Activated naive CD8-positive, alpha-beta T cell treated with anti-CD3 and anti-CD28 coated beads, Interleukin-2, amount 50 U/mL, for 16 hours (primary cell): ENCODE measurements around the gene MT1X.

Experiments used
- DNase-seq: peaks from one replicate; pipeline ENCODE4 v3.0.0-alpha.2; 2020; ENCODE audit warnings: low read depth, low spot score

The MT1X gene

GRCh38 chr16:56681939-56682702 lies at the start of gene MT1X:
MT1X (plus strand) TSS chr16:56682470; CDS start chr16:56682541, 71 bp downstream.
- DNase-seq: peak; percentile 65

GRCh38 chr16:56632848-56633365 lies 49.4 kb upstream of the MT1X start:
- DNase-seq: no peak

GRCh38 chr16:56633535-56633934 lies 48.7 kb upstream of the MT1X start:
- no peak for DNase-seq

- no peak for DNase-seq
Measured at GRCh38 chr16:56634715-56635440, 47.4 kb upstream of the MT1X start.

DNA sequence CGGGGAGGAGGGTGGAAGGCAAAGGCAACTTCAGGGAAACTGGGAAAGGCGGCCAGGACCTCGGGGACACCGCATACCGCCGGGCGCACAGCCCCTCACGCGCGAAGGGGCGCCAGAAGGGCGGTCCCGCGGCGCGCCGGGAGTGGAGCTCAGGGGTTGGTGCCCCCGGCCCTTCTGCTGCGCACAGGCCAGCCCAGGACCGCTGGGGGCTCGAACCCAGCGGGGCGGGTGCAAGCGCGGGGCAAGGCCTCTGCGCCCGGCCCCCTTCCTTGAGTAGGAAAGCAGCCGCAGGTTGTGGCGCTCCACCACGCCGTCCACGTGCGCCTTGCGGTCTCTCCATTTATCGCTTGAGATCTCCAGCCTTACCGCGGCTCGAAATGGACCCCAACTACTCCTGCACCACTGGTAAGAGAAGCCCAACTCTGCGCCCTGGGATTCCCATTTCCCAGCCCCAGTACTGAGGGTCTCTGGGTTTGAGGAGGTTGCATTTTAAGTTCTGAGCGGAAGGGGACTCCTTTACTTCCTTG lies 46.8 kb upstream of the MT1X start:
- no peak for DNase-seq

- no peak for DNase-seq
Measured at GRCh38 chr16:56636616-56637413, 45.5 kb upstream of the MT1X start.

GRCh38 chr16:56637814-56638750 lies 44.2 kb upstream of the MT1X start, which contains the start of gene MT1A:
MT1A (plus strand) TSS chr16:56638666; CDS start chr16:56638739, 73 bp downstream.
- DNase-seq: no peak

GRCh38 chr16:56639045-56639444 lies 43.2 kb upstream of the MT1X start:
- no peak for DNase-seq

- DNase-seq: no peak
Measured at GRCh38 chr16:56640076-56640475, 42.2 kb upstream of the MT1X start.

DNA sequence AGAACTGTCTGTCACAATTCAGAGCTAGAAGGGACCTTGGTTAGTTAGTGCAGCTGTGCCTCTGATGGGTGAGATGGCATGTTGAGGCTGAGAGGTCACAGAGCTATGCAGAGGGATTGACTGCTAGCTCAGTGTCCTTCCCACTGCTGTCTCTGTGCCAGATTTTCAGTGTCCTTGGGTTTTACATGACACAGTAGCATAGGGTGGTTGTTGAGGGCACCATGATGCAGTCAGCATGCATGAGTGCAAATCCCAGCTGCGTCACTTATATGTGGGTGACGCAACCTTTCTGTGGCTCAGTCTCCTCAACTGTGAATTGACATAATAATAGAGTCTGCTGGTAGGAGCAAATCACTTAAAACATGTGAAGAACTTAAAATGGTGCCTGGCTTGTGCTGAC lies 41.1 kb upstream of the MT1X start:
- DNase-seq: no peak

- peak; percentile 53 for DNase-seq
Measured at GRCh38 chr16:56643080-56643778, 39.0 kb upstream of the MT1X start.

DNA sequence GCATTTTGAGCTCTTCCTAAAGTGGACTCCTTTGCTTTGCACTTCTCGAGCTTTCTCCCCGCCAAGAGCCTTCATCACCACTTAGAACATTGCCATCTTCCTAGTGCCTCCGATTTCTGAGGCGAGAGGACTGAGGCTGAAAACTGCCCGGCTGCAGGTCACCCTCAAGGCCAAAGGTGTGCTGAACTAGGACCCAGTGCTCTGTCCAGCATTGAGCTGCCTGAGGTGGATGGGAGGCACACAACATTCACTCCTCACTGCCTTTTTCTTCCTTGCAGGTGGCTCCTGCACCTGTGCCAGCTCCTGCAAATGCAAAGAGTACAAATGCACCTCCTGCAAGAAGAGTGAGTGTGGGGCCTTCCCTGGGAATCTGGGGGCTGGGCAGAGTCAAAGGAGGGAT lies 38.4 kb upstream of the MT1X start:
- DNase-seq: no peak

- no peak for DNase-seq
Measured at GRCh38 chr16:56645311-56645710, 37.0 kb upstream of the MT1X start.

- DNase-seq: no peak
Measured at GRCh38 chr16:56645838-56646237, 36.4 kb upstream of the MT1X start.

DNA sequence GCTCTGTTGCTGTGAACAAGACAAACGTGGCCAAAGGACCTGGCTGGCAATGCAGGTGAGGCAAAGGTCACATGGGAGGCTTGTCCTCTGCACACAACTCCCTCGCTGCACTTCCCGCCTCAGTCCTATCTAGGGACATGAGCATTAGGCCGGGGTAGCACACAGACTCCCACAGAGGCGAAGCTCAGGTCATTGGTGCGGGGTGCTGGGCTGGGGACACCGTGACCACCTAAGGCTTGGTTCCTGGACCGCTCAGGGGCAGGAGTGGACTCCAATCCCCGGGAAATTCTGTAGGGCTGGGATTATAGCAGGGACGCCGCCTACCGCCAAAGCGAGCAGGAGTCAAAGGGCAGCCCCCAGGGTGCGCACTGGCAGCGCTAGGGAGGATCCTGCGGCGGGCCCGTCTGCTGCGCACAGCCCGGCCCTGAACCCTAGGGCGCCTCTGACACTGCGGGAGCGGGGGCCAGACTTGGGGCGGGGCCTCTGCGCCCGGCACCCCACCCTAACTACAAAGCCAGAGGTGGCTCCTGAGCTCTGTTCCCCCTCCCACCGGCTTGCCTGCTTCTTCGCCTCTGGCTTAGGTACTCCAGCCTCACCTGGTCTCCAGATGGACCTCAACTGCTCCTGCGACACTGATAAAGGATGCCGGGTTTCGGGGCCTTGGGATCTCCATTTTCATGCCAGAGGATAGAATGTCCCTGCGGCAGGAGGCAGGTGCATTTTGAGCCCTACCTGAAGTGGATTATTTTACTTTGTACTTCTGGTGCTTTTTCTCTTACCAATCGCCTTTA lies 34.4 kb upstream of the MT1X start:
- DNase-seq: no peak

DNA sequence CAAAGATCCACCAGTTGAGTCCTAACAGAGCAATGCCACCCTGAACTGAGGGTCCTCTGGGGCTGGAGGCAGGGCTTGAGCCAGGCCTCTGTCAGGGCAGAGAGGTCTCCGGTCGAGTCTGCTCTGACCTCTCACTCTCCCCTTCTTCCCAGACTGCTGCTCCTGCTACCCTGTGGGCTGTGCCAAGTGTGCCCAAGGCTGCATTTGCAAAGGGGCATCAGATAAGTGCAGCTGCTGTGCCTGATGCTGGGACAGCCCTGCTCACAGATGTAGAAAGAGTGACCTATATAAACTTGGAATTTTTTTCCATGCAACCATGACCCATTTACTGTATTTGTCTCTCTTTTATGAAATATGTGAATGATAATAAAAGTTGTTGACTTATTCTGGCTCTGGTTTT lies 33.0 kb upstream of the MT1X start:
- DNase-seq: no peak

DNA sequence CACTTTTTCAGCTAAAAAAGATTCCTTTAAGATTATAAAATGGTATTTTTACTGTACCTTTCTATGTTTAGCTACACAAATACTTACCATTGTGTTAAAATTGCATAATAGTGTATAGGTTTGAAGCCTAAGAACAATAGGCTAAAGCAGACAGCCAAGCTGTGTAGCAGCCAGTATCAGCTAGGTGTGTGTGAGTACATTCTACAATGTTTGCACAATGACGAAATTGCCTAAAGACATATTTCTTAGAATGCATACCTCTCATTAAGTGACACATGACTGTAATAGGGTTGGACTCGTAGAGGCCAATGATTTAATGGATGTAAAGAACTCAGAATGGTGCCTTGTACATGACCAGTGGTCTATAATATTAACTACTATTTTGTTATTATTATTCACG lies 32.5 kb upstream of the MT1X start:
- DNase-seq: no peak

GRCh38 chr16:56651586-56651985 lies 30.7 kb upstream of the MT1X start, which contains the start of gene MT1B:
MT1B (plus strand) TSS chr16:56651886; CDS start chr16:56651954, 68 bp downstream.
- DNase-seq: no peak

- DNase-seq: no peak
Measured at GRCh38 chr16:56652600-56652999, 29.7 kb upstream of the MT1X start.
